ENCODE measurements around the gene PRELID3B.

Gene PRELID3B

GRCh38 chr20:59008715-59009336, 33.8 kb downstream of the PRELID3B start:
- no peak for DNase-seq (ENCODE audit: low spot score)

- no peak for DNase-seq (ENCODE audit: low spot score)
These were observed 34.7 kb downstream of the PRELID3B start for GRCh38 chr20:59007665-59008511.

GRCh38 chr20:59006864-59007664, 35.5 kb downstream of the PRELID3B start, which contains the start of gene CTSZ:
Gene CTSZ (minus strand): TSS chr20:59007254. CDS start chr20:59007128, 126 bp downstream.
- DNase-seq (ENCODE audit: low spot score) = peak; percentile 94

- no peak for DNase-seq (ENCODE audit: low spot score)
These were observed 36.3 kb downstream of the PRELID3B start for GRCh38 chr20:59006167-59006863.

- no peak for DNase-seq (ENCODE audit: low spot score)
These were observed 36.9 kb downstream of the PRELID3B start for GRCh38 chr20:59005523-59006166.

- no peak for DNase-seq (ENCODE audit: low spot score)
These were observed 37.6 kb downstream of the PRELID3B start for GRCh38 chr20:59004763-59005522.

- DNase-seq (ENCODE audit: low spot score) = no peak
These were observed 38.2 kb downstream of the PRELID3B start for GRCh38 chr20:59004493-59004762.

GRCh38 chr20:59003836-59004492, 38.6 kb downstream of the PRELID3B start:
- DNase-seq (ENCODE audit: low spot score) = no peak

GRCh38 chr20:59002874-59003399, 39.6 kb downstream of the PRELID3B start:
- DNase-seq (ENCODE audit: low spot score) = no peak

- no peak for DNase-seq (ENCODE audit: low spot score)
These were observed 40.2 kb downstream of the PRELID3B start for GRCh38 chr20:59002388-59002787.

- no peak for DNase-seq (ENCODE audit: low spot score)
These were observed 41.0 kb downstream of the PRELID3B start for GRCh38 chr20:59001449-59002171.

GRCh38 chr20:59001068-59001448, 41.5 kb downstream of the PRELID3B start:
- no peak for DNase-seq (ENCODE audit: low spot score)

- DNase-seq (ENCODE audit: low spot score) = no peak
These were observed 42.3 kb downstream of the PRELID3B start for GRCh38 chr20:59000326-59000725.

- DNase-seq (ENCODE audit: low spot score) = no peak
These were observed 43.9 kb downstream of the PRELID3B start for GRCh38 chr20:58998656-58999055.

- no peak for DNase-seq (ENCODE audit: low spot score)
These were observed 45.3 kb downstream of the PRELID3B start for GRCh38 chr20:58997141-58997770.

- DNase-seq (ENCODE audit: low spot score) = no peak
These were observed 46.4 kb downstream of the PRELID3B start for GRCh38 chr20:58996226-58996611.

- peak; percentile 81 for DNase-seq (ENCODE audit: low spot score)
These were observed 46.9 kb downstream of the PRELID3B start for GRCh38 chr20:58995461-58996225.
